HK-2 (cell line): ENCODE measurements around the gene RUSF1.
A peak's percentile ranks its signal among the peaks of the same experiment; 100 is the strongest.
"Not testable (repeated sequence)": the region's sequence is repeated elsewhere in the genome, so short reads cannot be mapped to it uniquely, and the experiment has no call there.

ENCODE experiments used
- DNase-seq: peaks from one replicate; pipeline ENCODE4 v3.0.0-alpha.2; 2018; ENCODE audit not compliant: unreplicated experiment

RUSF1 gene

DNA sequence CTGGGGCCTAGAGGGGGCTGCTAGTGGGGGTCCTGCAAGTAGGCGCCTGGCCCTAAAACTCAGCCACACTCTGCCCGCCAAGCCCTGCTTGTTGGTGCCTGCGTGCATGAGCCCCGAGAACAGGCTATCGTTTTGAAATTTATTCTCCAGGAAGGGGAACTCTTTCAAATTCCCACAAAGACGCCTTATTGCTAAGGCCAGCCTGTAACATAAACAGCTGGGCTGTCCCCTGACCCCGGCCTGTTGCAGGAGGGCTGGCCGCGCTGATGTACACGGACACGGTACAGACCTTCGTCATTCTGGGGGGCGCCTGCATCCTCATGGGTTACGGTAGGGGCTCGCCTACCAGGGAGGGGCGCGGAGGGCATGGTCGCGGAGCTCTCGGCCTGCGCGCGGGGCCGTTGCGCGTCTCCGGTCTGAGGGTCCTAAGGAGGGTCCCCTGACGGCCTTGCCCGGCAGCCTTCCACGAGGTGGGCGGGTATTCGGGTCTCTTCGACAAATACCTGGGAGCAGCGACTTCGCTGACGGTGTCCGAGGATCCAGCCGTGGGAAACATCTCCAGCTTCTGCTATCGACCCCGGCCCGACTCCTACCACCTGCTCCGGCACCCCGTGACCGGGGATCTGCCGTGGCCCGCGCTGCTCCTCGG lies 21.0 kb downstream of the RUSF1 start:
- DNase-seq: no peak

DNA sequence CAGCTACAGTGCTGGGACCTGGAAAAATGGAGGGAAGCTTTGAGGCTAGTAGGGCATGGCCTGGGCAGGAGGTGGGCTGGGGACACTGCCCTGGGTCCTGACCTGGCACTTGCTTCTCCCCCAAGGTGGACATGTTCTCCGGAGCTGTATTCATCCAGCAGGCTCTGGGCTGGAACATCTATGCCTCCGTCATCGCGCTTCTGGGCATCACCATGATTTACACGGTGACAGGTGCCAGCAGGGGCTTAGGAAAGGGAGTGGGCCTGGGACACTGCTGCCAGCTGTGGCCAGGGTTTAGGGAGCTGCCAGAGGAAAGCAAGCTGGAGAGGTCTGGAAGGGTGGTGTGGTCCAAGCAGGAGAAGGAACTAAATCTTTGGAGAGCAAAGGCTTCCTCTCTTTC lies 22.1 kb downstream of the RUSF1 start:
- DNase-seq: no peak

DNA sequence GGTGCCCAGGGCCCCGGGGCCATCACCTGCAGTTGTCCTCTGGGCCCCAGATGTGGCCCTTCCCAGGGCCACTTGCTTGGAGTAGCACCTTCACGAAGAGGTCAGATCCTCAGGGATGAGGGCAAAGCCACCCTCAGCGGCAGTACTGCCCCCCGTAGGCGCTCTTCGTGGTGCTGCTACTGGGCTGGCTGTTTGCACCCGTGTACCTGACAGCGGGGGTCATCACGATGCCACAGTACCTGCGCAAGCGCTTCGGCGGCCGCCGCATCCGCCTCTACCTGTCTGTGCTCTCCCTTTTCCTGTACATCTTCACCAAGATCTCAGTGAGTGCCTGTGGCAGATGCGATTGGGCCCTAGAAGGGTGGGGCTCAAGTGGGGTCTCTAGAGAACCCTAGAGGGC lies 22.6 kb downstream of the RUSF1 start:
- DNase-seq: no peak

DNA sequence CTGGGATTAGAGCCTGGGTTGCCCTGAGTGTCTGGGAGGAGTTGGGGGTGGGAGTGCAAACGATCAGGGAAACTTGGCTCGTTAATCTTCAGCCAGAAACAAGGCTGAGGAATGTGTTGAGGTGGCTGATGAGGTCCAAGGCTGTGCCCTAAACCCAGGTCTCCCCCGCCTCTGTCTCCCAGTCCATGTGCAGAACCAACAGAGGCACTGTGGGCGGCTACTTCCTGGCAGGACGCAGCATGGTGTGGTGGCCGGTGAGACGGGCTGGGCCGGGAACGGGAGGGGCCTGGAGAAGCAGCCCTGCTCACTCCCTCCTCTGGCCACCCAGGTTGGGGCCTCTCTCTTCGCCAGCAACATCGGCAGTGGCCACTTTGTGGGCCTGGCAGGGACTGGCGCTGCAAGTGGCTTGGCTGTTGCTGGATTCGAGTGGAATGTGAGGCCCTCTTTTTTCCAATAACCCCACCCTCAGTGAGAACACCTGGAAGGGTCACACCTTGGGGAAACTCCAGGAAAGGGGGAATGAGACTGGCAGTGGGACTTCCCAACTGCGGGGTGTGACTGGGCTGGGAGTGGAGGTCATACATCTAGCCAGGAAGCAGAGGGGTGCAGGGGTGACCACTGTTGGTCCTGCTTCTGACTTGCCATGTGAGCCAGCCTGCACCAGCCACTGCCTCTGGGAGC lies 23.6 kb downstream of the RUSF1 start:
- DNase-seq: peak; percentile 99

DNA sequence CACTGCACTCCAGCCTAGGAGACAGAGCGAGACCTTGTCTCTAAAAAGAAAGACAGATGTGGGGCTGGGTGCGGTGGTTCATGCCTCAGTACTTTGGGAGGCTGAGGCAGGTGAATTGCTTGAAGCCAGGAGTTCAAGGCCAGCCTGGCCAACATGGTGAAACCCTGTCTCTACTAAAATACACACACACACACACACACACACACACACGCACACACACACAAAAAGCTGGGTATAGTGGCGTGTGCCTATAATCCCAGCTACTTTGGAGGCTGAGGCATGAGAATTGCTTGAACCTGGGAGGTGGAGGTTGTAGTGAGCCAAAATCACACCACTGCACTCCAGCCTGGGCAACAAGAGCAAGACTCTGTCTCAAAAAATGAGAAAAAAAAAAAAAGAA lies 24.1 kb downstream of the RUSF1 start:
- not testable (repeated sequence) for DNase-seq

DNA sequence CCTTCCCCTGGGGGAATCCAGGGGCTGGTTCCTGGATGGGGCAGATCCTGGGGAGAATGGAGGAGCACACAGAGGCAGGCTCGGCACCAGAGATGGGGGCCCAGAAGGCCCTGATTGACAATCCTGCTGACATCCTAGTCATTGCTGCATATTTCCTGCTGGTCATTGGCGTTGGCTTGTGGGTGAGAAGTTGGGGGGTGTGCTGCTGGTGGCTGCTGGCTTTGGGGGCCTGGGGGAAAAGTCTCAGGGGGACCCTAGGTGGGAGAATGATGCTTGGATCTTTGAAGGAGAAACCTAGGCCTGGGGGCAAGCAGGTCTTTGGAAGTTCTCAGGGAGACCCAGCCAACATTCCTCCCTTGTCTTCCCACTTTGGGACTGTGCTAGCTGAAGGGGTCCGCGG lies 25.1 kb downstream of the RUSF1 start, which contains the start of gene SLC5A2:
TSS of gene SLC5A2 (plus strand) at position 43 of the 400 bp plus-strand sequence. CDS start at position 57, 14 bp downstream.
- no peak for DNase-seq

DNA sequence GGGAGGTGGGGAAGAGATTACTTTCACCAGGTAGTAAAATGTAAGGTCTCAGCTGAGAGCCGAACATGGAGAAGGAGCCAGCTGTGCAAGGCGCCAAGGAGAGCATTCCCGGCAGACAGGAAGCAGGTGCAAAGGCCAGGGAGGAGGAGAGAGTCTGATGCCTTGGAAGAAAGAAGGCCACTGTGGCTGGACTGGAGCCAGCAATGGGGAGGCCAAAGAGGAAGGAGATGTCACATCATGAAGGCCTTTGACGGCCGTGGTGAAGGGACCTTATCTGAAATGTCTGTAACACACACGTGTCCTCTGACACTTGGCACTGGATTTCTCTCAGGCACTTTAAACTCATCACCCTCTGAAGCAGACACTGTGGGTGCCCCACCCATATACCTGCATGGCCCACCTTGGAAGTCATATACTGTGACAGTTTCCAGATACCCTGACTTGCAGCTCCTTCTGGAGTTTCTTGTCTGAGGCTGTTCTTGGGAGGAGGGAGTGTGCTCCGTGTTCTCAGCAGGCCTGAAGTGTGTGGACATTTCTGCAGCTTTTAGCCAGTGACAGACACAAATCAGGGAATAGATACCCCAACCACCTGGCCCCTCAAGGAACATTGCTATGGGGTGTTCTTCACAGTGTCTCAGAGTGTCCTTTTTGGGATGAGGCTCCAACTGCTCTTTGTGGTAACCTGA lies 27.2 kb downstream of the RUSF1 start:
- no peak for DNase-seq

DNA sequence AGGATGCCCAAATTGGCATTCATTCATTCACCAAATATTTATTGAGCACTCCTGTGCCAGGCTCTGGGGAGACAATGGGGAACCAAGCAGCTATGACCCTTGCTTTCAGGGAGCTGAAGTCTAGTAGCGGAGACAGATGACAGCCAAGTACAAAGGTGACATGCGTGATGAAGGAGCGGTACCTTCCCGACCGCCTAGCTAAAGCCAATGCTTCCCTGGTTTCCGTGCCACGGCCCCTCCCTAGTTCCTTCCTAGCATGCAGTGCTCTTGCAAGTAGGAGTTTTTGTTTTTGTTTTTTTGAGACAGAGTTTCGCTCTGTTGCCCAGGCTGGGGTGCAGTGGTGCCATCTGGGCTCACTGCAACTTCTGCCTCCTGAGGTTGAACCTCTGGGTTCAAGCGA lies 28.4 kb downstream of the RUSF1 start:
- no peak for DNase-seq

DNA sequence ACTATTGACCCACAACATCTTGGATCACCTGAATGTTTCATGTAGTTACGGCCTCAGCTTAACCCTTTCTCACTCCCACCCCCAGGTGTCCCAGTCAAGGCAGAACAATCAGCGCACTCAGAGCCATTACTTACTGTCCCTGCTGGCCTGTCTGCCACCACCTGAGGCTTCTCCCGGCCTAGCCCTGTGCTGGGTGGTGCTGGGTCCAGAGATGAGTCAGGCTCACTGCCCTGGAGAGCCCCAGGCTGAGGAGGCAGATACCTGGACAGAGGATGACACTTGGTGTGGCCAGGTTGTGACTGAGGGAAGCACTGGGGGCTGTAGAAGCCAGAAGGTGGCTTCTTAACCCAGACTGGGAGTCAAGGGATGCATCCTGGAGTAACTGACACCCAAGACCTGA lies 29.2 kb downstream of the RUSF1 start:
- DNase-seq: no peak

DNA sequence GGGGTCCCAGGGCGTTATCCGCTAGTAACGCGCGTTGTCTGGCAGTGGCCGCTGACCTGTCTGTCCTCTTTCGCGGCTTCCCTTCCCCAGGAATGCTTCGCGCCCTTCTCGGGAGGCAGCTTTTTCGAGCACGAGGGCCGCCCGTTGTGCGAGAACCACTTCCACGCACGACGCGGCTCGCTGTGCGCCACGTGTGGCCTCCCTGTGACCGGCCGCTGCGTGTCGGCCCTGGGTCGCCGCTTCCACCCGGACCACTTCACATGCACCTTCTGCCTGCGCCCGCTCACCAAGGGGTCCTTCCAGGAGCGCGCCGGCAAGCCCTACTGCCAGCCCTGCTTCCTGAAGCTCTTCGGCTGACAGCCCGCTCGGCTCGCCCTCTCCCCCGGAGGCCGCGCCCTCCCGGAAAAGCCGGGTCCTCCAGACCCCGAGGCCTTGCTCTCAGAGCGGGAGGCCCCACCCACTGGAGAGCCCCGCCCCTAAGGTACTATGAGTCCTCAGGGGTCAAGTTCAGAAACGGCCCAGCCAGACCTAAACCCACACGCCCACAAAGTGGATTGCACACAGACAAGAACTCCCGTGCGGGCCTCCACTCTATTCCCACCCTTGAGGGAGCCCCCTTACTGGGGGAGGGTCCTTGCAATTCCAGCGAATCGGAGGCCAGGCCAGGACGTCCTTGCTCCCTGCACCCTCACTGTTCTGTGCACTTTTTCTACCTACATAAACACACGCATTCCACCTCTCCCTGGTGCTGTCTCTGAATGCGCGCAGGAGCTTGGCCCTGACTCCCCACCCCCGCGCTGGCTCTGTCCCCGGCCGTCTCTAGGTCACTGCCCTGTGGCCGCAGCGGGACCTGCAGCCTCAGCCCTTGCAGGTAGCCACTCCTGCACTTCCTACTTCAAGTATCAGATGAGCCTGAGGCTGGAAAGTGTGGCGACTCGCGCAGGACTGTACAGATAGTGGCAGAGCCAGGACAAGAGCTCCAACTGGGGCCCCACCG lies 30.7 kb downstream of the RUSF1 start:
- DNase-seq: no peak

DNA sequence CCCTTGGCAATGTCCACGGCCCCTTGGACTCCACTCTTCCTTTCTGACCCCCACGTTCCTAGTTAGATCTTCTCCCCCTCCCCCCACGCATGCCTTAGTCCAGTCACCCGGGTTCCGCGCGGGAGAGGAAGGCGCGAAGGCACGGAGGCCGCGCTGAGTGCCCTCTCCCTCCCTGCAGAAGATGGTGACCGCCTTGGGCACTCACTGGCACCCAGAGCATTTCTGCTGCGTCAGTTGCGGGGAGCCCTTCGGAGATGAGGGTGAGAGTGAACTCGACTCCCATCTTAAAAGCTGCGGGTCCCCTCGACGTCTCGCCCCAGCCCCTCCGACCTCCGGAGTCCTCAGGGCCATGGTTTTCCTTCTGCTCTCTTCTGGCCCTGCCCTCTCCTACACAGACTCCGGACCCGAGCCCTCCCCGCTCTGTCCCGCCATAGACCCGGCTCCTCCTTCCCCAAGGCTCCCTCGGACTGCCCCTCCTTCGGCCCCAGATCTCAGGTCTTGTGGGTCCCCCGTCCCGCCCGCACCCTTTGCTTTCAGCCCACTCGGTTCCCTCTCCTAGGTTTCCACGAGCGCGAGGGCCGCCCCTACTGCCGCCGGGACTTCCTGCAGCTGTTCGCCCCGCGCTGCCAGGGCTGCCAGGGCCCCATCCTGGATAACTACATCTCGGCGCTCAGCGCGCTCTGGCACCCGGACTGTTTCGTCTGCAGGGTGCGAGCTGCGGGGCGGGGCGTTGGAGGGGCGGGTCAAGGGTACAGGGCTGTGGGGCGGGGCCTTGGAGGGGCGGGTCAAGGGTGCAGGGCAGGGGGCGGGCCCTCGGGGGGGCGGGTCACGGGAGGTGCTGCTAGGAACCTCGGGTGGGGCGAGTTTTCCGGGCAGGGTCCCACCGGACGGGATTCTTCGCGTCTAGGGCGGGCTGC lies 31.6 kb downstream of the RUSF1 start:
- DNase-seq: no peak

DNA sequence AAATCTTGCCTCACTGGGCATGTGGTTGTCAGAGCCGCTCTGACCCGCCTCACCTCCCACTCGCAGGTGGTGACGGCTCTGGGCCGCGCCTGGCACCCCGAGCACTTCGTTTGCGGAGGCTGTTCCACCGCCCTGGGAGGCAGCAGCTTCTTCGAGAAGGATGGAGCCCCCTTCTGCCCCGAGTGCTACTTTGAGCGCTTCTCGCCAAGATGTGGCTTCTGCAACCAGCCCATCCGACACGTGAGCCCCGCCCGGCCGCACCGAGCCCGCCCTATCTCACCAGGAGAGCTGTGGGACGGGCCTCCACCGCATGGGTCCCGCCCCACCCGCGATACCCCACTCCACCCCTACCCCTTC lies 32.3 kb downstream of the RUSF1 start:
- no peak for DNase-seq

DNA sequence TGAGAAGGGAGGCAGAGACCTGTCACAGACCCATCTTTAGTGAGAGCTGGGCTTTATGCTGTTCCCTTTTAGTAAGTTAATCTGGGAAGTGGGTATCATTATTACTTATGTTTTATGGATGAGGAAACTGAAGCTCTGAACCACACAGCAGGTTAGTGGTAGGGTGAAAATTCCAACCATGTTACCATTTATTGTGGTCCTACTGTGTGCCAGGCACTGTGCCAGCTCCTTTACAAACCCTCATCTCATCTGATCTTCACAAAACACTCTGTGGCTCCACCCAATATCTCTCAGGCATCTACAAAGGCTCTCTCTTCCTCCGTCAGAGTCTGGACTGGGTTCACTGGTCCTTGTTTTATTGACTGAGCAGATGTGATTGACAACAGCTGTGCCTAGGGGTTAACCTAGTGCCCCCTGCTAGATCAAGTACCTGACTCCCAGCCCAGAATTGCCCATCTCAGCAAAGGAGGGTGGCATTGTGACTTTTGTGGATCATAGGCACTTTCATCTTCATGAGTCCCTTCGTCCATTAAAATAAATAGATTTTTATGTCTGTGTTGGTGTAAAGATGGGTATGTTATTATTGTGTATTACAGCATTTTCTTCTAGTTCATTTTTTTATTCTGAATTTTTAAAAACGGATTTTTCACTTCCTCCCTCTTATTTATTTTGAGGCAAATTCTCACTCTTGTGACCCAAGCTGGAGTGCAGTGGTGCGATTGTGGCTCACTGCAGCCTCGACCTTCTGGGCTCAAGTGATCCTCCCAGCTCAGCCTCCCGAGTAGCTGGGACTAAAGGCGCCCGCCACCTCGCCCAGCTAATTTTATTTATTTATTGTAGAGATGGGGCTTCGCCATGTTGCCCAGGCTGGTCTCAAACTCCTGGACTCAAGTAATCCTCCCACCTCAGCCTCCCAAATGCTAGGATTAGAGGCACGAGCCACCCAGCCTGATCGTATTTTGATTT lies 33.1 kb downstream of the RUSF1 start:
- no peak for DNase-seq

DNA sequence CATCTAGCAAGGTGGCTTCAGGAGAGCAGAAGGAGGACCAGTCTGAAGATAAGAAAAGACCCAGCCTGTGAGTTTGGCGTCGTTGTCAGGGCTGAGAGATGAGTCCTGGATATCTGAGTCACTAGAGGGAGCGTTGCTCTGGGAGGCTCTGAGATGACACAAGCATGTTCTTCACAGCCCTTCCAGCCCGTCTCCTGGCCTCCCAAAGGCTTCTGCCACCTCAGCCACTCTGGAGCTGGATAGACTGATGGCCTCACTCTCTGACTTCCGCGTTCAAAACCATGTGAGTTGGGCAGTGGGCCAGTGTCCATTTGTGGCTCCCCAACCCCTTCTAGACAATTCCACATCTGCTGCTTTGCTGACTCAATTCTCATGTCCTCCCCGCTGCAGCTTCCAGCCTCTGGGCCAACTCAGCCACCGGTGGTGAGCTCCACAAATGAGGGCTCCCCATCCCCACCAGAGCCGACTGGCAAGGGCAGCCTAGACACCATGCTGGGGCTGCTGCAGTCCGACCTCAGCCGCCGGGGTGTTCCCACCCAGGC lies 33.9 kb downstream of the RUSF1 start:
- no peak for DNase-seq

DNA sequence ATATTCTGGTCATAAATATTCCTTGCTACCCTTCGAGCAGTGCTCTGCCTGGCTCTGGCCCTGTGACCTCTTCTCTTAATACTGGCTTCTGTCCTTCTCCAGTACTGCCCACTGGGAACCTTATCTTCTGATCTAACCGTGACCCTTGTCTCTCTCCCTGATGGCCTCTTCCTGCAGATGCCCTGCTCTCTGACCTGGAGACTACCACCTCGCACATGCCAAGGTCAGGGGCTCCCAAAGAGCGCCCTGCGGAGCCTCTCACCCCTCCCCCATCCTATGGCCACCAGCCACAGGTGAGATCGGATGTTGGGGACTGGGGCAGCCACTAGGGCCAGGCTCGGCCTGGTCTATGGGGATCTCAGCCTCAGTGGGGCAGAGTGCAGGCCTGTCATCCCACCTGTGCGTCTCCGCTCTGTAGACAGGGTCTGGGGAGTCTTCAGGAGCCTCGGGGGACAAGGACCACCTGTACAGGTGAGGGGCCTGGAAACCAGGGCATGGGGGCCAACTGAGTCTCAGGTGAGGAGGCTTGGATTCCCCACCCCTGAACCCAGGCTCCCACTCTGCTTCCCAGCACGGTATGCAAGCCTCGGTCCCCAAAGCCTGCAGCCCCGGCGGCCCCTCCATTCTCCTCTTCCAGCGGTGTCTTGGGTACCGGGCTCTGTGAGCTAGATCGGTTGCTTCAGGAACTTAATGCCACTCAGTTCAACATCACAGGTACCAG lies 34.8 kb downstream of the RUSF1 start:
- no peak for DNase-seq

DNA sequence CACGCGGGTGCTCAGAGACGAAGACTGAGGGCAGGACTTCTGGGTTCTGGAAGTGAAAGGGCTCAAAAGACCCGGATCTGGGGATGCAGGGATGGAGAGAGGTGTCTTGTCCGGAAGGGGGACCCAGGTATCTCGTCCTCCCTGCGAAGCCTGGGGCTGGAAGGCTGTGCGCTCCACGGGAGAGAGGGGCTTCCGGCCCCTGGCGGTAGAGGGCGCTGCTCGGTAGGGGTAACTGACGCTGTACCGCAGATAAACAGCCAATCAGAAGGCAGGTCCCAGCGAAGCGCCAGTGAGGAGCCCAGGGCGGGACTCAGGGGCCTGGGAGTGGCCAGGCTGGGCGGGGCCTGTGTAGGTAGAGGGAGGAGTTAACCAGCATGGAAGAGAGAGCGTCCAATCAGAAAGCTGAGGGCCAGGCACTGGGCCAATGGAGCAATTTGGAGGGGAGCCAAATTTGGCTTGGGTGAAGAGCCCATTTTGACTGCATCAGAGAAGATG lies 35.4 kb downstream of the RUSF1 start:
- DNase-seq: peak; percentile 95

DNA sequence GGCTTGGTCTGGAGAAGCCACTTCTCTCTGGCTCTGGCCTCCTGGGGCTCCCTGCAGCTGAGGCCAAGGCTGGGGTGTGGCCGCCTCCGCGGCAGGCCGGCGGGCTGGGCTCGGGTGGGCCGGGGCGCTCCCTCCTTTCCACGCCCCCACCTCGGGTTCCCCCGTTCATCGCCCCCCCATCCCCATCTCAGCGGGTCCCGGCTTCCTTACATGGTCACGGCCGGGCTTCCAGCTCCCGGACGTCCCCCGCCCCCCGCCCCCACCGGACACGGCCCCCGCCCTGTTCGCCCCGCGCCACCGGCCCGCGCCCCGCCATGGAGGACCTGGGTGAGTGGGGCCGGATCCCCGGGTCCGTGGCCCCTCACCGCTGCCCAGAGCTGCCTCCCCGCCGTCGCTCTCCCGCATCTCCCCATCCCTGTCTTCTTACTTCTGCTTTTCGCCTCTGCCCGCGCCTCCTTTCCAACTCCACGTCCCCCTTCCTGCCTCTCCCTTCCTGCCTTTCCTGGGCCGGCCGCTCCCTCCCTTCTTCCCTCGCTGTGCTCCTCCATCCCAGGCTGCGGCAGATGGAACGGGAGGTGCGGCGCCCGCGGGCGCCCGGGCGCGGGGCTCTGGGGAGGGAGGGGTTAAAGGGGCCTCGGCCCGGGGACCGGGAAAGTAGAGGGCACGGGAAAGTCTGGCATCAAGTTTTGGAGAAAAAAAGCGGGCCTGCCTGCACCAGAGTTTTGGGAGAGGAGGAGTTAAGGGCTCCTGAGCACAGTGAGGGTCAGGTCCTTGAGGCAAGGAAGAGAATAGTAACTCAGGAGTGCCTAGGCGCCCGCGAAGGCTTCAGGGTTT lies 36.1 kb downstream of the RUSF1 start, which contains the start of gene TGFB1I1:
TSS of gene TGFB1I1 (plus strand) at position 278 of the 834 bp plus-strand sequence. CDS start at position 315, 37 bp downstream.
- DNase-seq: peak; percentile 90
